Lower leg skin (tissue), 3 donors: ENCODE data around the gene STRA8.

Experiments
- CTCF ChIP-seq, 3 donors: fragments of 450-650 bp; IDR thresholded peaks; one replicate each; pipeline ENCODE4 v1.5.1; 2016; ENCODE audit warnings: antibody characterized with exemption in 3 of 3, mild to moderate bottlenecking in 3 of 3, moderate library complexity in 2 of 3
- POLR2A ChIP-seq, 2 donors: fragments of 450-650 bp; IDR thresholded peaks; one replicate each; pipeline ENCODE4 v1.6.1; 2016 to 2017; ENCODE audit warnings: antibody characterized with exemption in 2 of 2, mild to moderate bottlenecking in 1 of 2, moderate library complexity in 1 of 2

- TF ChIP-seq POLR2A (IDR thresholded peaks at IDR 0.05) (no peak), CTCF (IDR thresholded peaks at IDR 0.05) (peak in 1 of 3 donors; percentile 57)
Observed at GRCh38 chr7:135281363-135281949, 47.8 kb downstream of the STRA8 start.
